ACC112 (cell line): ENCODE measurements around the gene MRPL20.
A peak's percentile ranks its signal among the peaks of the same experiment; 100 is the strongest.
"Not testable (repeated sequence)": the region's sequence is repeated elsewhere in the genome, so short reads cannot be mapped to it uniquely, and the experiment has no call there.

Source experiments
- H2AFZ ChIP-seq: fragments of 200-600 bp; sonication (generic); one replicate; pipeline ENCODE4 v1.6.0; 2017; ENCODE audit warnings: antibody characterized with exemption, low read length; ENCODE audit not compliant: unreplicated experiment
- H3K27ac ChIP-seq: fragments of 200-600 bp; sonication (generic); 2 replicates; pipeline ENCODE4 v1.5.1; 2014; ENCODE audit warnings: low read depth, mild to moderate bottlenecking, antibody characterized with exemption, low read length, moderate library complexity
- H3K27me3 ChIP-seq: fragments of 200-600 bp; sonication (generic); 2 replicates; pipeline ENCODE4 v1.6.1; 2014; ENCODE audit warnings: mild to moderate bottlenecking, antibody characterized with exemption, low read length, moderate library complexity, mixed read lengths; ENCODE audit not compliant: insufficient read depth
- H3K36me3 ChIP-seq: fragments of 200-600 bp; sonication (generic); 2 replicates; pipeline ENCODE4 v1.6.1; 2016; ENCODE audit warnings: mild to moderate bottlenecking, antibody characterized with exemption, low read length, moderate library complexity, mixed read lengths; ENCODE audit not compliant: insufficient read depth
- H3K4me1 ChIP-seq: fragments of 200-600 bp; sonication (generic); one replicate; pipeline ENCODE4 v1.6.1; 2016; ENCODE audit warnings: low read length, mixed read lengths; ENCODE audit not compliant: insufficient read depth, unreplicated experiment, control insufficient read depth
- H3K4me3 ChIP-seq: fragments of 200-600 bp; sonication (generic); 2 replicates; pipeline ENCODE4 v1.5.1; 2014; ENCODE audit warnings: mild to moderate bottlenecking, low read depth, low read length
- H3K79me2 ChIP-seq: fragments of 200-600 bp; sonication (generic); one replicate; pipeline ENCODE4 v1.6.0; 2016; ENCODE audit warnings: low read length; ENCODE audit not compliant: control insufficient read depth, unreplicated experiment, insufficient read depth

Gene MRPL20

GRCh38 chr1:1423245-1423597 lies 16.1 kb upstream of the MRPL20 start:
- Histone ChIP-seq H3K79me2 (no peaks in the 10 kb centered on the region), H3K4me1 (peaks cover 9% of the 10 kb centered on the region), H2AFZ (no peak overlapping the region), H3K36me3 (no peaks in the 10 kb centered on the region), H3K27ac (no peak overlapping the region), H3K27me3 (peaks cover 8% of the 10 kb centered on the region; the same call in 1 of the 2 replicates), H3K4me3 (no peak overlapping the region)

- Histone ChIP-seq H3K36me3 (no peaks in the 10 kb centered on the region), H3K27ac (no peak overlapping the region), H3K4me1 (peaks cover 9% of the 10 kb centered on the region), H2AFZ (no peak overlapping the region), H3K79me2 (no peaks in the 10 kb centered on the region), H3K4me3 (no peak overlapping the region), H3K27me3 (peaks cover 8% of the 10 kb centered on the region; the same call in 1 of the 2 replicates)
These were observed 15.6 kb upstream of the MRPL20 start for GRCh38 chr1:1422465-1423244.

GRCh38 chr1:1421907-1422464 lies 14.9 kb upstream of the MRPL20 start:
- peaks cover 9% of the 10 kb centered on the region for H3K4me1 ChIP-seq
- no peaks in the 10 kb centered on the region for H3K36me3 ChIP-seq
- no peak overlapping the region for H3K27ac ChIP-seq
- peaks cover 8% of the 10 kb centered on the region; the same call in 1 of the 2 replicates for H3K27me3 ChIP-seq
- H3K4me3 ChIP-seq = no peak overlapping the region
- H2AFZ ChIP-seq = no peak overlapping the region
- no peaks in the 10 kb centered on the region for H3K79me2 ChIP-seq

- Histone ChIP-seq H3K4me1 (peaks cover 9% of the 10 kb centered on the region), H3K27me3 (peaks cover 8% of the 10 kb centered on the region; the same call in 1 of the 2 replicates), H3K36me3 (no peaks in the 10 kb centered on the region), H2AFZ (no peak within 1 kb of the TSS), H3K27ac (no peak within 1 kb of the TSS), H3K79me2 (no peaks in the 10 kb centered on the region), H3K4me3 (peak within 1 kb of the TSS; percentile 33; the same call in 1 of the 2 replicates)
These were observed 14.2 kb upstream of the MRPL20 start, which contains the start of gene ANKRD65 for GRCh38 chr1:1421147-1421906. ANKRD65 (minus strand) TSS chr1:1421276; CDS start chr1:1421005, 271 bp downstream.

- H3K27me3 ChIP-seq = peaks cover 8% of the 10 kb centered on the region; the same call in 1 of the 2 replicates
- H3K4me3 ChIP-seq = no peak overlapping the region
- H3K36me3 ChIP-seq = no peaks in the 10 kb centered on the region
- H3K79me2 ChIP-seq = no peaks in the 10 kb centered on the region
- no peak overlapping the region for H3K27ac ChIP-seq
- H2AFZ ChIP-seq = no peak overlapping the region
- H3K4me1 ChIP-seq = peaks cover 9% of the 10 kb centered on the region
These were observed 13.6 kb upstream of the MRPL20 start for GRCh38 chr1:1420654-1421141.

GRCh38 chr1:1419813-1420653 lies 12.9 kb upstream of the MRPL20 start:
- H3K27me3 ChIP-seq = peaks cover 8% of the 10 kb centered on the region; the same call in 1 of the 2 replicates
- H3K79me2 ChIP-seq = no peaks in the 10 kb centered on the region
- no peak overlapping the region for H2AFZ ChIP-seq
- no peaks in the 10 kb centered on the region for H3K36me3 ChIP-seq
- no peak overlapping the region for H3K27ac ChIP-seq
- H3K4me1 ChIP-seq = peaks cover 9% of the 10 kb centered on the region
- peak overlapping the region; percentile 33; the same call in 1 of the 2 replicates for H3K4me3 ChIP-seq

- H3K27ac ChIP-seq = no peak overlapping the region
- no peaks in the 10 kb centered on the region for H3K36me3 ChIP-seq
- H2AFZ ChIP-seq = no peak overlapping the region
- no peak overlapping the region for H3K4me3 ChIP-seq
- H3K4me1 ChIP-seq = peaks cover 9% of the 10 kb centered on the region
- peaks cover 8% of the 10 kb centered on the region; the same call in 1 of the 2 replicates for H3K27me3 ChIP-seq
- no peaks in the 10 kb centered on the region for H3K79me2 ChIP-seq
These were observed 12.3 kb upstream of the MRPL20 start for GRCh38 chr1:1419363-1419812.

- Histone ChIP-seq H2AFZ (no peak overlapping the region), H3K27ac (no peak overlapping the region), H3K4me1 (peaks cover 9% of the 10 kb centered on the region)
These were observed 11.6 kb upstream of the MRPL20 start for GRCh38 chr1:1418464-1419362.

GRCh38 chr1:1417825-1418463 lies 10.9 kb upstream of the MRPL20 start:
- not testable (repeated sequence) for H3K79me2 ChIP-seq, H3K4me3 ChIP-seq, H3K27ac ChIP-seq, H3K4me1 ChIP-seq, H3K36me3 ChIP-seq, H3K27me3 ChIP-seq, H2AFZ ChIP-seq

More at GRCh38 chr1:1418464-1419362, 11.6 kb upstream of the MRPL20 start:
- no peaks in the 10 kb centered on the region for H3K36me3 ChIP-seq
- H3K4me3 ChIP-seq = no peak overlapping the region
- no peaks in the 10 kb centered on the region for H3K79me2 ChIP-seq
- H3K27me3 ChIP-seq = peaks cover 8% of the 10 kb centered on the region; the same call in 1 of the 2 replicates
